GM18517 (cell line): ENCODE data around the gene CDH5.

Experiments
- ATAC-seq: cut with Tn5 transposase; IDR thresholded peaks from one replicate; pipeline ENCODE4 v1.9.1; 2021; ENCODE audit warnings: mild to moderate bottlenecking, moderate library complexity; ENCODE audit not compliant: unreplicated experiment

The CDH5 gene

DNA sequence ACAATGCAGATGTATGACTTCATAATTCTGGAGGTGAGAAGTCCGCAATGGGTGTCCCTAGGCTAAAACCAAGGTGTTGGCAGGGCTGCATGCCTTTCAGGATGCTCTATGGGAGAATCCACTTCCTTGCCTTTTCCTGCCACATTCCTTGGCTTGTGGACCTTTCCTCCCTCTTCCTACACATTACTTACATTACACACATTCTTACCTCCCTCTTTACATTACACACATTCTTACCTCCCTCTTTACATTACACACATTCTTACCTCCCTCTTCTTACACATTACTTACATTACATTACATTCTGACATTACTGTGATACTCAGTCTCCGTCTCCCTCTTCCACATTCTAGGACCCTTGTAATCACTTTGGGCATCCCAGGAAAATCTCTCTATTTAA lies 14.2 kb upstream of the CDH5 start:
- ATAC-seq = no peak

DNA sequence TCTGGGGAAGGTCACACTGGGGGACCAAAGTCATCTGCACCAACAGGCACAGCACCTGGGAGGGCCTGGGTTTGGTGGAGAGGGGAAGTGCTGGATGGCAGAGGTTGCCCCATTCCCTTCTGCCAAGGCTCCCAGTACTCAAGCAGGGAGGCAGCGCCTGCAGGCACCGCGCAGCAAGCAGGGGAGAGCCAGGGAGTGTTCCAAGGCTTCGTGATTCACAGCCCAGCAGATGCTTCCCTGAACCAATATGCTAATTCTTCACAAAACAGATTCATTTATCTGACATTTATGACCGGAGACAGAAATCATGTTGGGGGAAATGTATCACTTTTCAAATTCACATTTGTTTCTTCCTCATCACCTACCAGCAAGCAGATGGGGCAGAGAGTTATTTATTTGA lies 13.4 kb upstream of the CDH5 start:
- ATAC-seq = no peak

DNA sequence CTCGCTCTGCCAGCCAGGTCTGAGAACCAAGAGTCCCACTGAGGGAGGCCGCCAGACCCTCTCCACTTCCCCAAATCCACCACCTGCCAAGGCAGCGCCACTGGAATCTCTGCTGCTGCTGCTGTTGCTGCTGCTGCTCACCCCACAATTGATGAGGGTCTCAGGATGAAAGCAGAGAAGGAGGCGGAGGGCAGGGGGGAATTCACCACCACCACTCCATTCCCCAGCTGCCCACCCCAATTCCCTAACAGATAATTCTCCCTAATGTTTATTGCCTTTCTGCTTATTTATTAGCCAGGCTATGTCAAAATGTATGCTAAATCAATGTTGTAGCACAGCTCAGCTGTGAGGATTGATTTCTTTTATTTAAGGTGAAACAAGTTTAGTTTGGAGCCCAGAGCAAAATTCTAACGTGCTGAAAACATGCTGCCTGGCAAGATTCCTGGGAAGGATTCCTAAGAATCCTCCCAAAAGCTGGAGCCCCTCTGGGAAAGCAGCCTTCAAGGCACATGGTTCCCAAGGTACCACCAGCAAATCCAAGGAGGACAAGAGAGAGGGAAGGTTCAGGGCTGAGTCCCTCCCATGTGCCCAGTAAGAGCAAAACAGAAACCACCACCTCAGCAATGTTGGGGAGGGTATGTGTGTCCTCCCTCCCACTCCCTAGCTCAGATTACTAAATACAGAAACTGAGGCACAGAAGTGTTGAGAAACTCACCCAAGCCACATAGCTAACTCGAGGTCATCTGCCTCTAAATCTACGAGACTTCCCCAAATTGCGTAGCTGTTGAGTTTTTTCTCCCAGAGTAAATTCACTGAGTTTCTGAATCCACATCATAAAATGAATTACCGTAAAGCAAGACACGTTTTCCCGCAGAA lies 12.2 kb upstream of the CDH5 start:
- ATAC-seq = no peak

DNA sequence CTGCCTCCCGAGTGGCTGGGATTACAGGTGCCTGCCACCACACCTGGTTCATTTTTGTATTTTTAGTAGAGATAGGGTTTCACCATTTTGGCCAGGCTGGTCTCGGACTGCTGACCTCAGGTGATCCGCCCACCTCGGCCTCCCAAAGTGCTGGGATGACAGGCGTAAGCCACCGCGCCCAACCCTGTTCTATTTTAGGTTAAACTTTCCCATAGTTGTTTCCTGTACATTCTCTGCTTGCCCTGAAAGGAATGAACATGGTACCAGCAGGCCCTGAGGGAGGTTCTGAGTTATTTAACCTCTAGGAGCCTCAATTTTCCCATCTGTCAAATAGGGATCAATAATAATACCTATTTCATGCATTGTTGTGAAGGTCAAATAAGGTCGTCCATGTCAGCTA lies 11.0 kb upstream of the CDH5 start:
- ATAC-seq = no peak

DNA sequence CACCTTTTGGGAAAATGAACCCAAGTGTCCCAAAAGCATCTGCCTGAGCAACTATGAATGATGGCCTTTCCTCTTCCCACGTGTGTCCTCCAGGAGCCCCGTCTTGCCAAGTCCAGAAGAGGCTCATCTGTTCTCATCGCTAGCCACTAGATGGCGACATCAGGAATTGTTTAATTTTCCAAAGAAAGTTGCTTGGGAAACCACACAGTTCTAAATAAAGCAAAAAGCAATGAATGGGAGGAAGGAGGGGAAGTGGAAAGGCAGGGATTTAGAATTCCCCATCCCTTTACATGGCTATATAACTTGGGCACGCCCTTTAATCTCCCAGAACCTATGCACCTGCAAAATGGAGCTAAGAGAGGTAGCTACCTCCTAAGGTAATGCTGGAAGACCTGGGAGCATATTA lies 9.0 kb upstream of the CDH5 start:
- ATAC-seq = no peak

DNA sequence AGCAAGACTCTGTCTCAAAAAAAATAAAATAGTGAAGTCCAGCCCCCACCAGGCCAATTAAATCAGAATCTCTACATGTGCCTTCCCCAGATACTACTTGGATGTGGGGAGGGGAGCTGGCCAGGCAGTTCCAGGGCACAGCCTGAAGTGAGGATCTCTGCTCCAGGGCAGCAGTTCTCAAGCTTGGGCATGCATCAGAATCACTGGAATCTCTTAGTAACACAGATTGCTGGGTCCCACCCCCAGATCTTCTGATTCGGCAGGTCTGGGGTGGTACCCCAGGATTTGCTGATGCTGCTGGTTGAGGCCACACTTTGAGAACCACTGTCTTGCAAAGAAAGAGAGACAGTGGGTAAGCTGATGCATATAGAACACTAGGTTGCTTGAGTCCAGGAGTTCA lies 8.3 kb upstream of the CDH5 start:
- no peak for ATAC-seq

DNA sequence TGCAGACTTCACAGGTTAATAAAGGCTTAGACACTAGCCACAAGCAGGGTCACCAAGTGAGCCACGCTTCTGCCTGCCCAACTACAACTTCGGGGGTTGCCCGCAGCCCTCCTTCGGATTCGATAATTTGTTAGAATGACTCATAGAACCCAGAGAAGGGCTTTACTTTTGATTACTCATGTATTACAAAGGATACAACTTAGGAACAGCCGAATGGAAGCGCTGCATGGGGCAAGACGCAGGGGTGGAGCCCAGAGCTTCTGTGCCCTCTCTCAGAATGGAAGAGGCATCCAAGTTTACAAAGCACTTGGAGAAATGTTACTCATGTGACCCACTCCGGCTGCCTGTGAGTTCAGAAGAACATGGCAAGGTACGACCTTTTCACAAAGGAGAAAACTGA lies 7.5 kb upstream of the CDH5 start:
- no peak for ATAC-seq

DNA sequence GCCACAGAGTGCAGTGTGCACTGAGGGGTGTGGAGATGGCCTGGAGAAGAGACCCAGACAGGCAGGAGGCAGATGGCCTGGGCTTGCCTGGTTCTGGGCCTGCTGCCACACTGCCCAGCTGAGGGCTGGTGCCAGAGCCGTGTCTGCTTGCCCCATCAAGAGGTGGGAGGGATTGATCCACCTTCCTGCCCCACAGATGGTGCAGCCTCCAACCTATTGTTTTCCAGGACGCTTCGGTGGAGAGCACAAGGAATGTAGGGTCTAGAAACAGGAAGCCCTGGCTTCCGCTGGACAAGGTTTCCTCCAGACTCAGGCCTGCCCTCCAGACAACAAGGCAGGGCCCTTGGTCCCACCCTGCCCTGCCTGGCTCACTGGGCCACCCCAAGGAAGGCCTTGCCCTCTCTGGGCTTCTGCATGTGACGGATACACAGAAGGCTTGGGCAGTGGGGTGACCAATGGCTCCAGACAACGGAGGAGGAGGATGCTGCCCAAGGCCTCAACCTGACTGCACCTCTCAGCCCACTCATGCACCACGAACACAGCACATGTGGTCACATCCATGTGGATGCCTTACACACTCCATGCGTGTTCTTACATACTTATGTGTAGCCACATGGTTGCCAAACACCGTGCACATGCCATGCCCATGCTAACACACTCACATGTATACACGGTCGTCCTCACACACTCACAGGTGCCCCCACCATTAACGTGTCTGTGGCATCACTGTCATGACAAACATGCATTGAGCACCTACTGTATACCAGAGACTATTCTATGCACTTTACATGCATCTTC lies 6.5 kb upstream of the CDH5 start:
- ATAC-seq = no peak

DNA sequence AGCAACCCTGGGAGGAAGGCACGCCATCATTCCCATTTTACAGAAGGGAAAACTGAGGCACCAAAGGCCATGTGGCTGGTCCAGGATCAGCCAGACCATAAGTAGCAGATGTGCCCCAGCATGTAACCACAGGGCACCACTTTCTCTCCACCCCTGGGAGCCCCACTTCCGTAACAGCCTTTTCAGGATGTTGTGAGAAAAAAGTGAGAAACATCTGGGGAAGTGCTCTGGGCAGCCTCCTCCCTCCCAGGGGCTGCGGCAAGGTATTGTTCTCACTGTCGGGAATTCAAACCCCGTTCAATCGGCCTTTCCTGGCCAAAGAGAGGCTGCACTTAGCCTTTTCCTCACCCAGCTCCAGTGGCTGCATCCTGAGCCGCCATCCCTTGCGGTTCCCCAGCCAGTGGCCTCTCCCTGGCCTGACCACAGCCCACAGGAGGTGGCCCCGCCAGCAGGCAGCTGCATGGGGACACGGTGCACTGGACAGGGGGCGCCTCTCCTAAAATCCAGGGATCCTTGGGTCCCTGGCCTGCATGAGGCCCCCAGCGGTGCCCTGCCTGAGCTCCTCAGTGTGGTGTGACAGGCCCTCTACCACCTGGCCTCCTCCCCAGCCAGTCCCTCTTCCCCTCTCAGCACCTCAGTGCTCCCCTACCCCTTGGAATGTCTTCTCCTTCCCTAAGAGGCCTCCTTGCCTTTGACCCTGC lies 5.7 kb upstream of the CDH5 start:
- no peak for ATAC-seq

DNA sequence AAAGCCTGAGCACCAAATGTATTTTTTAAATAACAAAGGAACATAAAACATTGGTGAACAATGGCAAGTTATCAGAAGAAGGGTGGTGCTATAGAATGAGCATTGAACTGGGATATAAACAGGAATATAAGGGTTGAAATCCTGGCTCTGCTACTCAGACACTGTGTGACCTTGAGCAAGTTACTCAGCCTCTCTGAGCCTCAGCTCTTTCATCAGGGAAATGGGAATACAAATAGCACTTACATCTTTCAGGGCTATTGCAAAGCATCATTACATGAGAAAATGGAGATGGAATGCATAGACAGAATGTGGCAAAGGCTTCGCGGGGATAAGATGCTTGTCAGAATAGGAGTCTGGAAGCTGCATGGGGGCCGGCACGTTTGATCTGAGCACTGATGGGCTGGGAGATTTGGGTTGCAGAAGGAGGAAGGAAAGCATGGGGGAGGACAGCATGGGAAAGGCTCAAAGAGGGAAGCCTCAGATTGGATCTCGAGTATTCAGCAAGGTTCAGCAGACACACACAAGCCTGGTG lies 4.8 kb upstream of the CDH5 start:
- ATAC-seq = no peak

DNA sequence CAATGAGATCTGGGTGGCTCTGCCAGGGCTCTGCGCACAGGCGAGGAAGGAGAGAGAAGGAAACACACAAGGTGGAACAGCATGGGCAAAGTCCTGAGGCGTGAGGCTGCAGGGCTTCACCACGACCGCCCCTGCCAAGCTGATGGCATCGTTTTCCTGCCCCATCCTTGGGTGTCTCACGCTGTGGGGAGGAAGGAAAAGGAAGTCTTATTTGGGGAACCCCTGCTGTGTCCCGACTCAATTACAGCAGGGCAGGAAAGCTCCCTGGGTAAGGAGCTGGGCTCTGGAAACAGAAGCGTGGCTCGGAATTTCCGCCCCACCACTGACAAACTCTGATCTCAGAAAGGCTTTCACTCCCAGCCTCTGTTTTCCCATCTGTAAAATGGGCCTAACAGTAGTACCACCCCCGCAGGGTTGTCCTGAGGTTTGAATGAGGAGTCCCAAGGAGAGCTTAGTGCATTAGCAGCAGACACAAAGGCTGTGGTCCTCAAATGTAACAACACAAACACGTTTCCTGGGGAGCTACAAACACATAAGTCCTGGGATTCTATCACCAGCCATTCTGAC lies 3.2 kb upstream of the CDH5 start:
- no peak for ATAC-seq

DNA sequence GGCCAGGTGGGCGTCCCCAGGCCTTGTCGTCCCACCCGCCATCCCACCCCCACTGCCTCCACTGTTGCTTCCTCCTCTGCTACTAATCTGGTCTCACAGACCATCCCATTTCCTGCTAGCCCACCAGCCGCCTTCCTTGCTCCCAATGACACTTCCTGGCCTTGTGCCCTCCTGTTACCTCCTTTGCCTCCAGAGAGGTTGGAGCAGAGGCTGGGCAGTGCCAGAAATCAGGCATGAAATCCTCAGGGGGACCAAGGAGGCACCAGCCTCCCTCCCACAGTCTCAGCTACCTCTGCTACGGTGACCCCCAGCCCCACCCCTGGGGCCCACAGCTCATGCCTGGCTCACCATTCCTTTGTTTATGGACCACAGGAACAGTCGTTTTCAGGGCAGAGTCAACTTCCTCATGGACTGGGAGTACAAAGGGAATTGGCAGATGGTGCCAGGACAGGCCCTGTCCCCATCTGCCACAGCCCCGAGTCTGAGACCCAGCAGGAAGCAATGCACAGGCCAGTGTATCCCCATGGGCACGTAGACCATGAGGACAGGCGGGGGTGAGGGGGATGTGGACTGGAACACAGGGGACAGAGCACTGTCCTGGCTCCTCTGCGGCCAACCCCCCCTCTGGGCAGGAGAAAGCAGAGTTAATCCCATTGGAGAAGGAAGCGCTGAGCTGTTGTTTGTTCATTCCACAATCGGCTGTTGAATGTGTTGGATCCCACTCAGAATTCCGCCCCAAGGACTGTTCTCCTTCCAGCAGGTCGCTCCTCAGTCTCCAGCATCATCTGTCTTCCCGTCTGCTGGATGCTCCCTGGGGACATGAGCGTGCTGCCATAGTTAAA lies 2.2 kb upstream of the CDH5 start:
- ATAC-seq = no peak

DNA sequence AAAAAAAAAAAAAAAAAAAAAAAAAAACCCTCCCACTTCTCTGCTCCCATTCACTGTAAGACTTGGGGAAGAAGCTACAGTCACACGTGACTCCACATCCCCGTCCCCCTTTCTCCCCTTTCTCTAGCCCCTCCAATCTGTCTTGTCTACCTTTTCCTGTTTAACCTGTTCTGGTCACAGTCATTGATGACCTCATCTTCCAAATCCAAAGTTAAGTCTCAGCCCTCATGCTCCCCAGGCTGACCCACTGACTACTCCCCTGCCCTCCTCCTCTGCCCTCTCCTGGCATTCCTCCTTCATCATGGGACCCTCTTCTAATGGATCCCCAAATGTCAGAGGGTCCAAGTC lies 1.6 kb upstream of the CDH5 start:
- no peak for ATAC-seq

DNA sequence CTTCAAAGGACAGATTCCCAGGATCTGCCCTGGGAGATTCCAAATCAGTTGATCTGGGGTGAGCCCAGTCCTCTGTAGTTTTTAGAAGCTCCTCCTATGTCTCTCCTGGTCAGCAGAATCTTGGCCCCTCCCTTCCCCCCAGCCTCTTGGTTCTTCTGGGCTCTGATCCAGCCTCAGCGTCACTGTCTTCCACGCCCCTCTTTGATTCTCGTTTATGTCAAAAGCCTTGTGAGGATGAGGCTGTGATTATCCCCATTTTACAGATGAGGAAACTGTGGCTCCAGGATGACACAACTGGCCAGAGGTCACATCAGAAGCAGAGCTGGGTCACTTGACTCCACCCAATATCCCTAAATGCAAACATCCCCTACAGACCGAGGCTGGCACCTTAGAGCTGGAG lies 840 bp upstream of the CDH5 start:
- no peak for ATAC-seq

DNA sequence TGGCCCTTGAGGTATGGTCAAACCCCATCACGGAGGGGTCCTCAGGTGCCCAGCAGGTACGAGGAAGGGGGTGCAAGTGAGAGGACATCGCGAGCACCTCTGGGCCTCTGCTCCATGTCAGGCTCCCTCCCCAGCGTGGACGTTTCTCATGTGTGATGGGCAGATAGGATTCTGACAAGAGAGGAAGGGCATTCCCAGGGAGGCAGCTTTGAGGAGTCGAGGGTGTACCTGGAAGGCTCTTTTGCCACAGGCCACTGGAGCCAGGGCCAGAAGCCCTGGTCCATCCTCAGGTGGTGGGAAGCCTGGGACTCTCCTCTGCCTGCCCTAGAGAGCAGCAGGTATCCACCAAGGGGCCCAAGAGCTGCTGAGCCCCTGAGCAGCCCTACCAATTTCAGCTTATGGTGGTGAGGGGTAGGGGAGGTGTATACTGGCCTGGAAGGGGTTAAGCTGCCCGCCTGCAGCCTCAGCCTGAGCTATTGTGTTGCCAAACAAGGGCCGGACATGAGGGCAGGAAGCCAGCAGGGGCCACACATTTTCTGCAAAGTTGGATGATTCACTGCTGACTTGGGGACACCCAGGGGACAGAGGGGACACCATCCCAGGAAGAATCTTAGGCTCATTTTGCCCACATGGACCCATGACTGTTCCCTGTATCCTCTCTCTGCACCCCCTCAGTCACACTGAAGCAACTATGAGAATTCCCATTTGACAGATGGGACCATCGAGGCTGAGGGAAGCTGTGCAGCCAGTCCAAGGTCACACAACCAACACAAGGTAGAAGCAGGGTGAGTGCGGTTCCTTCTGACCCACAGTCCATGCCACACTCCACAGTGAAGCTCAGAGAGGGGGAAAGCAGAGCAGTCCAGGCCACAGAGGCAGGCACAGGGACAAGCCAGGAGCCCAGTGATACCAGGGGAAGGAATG lies 1.7 kb downstream of the CDH5 start:
- no peak for ATAC-seq

DNA sequence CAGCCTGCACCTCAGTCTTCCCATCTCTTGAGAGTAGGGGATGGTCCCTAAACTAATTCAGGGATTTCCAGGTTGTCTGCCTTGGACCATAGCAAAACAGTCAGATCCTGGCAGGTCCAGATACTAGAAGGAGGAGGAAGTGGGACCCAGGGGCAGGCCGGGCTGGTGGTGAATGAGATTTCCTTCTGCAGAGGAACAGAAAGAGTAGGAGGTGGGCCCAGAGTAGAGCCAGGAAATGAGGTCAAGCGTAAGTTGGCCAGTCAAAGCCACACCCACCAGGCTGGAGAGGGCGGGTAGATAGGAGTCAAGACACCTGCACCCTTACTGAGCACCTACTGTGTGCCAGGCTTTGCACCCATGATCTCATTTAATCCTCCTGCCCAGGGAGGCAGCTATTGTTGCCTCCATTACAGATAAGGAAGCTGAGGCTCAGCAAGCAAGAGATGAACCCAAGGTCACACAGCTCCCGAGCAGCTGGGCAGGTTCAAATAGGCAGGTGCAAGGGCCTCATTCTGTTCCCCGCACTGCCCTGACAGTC lies 2.6 kb downstream of the CDH5 start:
- no peak for ATAC-seq

DNA sequence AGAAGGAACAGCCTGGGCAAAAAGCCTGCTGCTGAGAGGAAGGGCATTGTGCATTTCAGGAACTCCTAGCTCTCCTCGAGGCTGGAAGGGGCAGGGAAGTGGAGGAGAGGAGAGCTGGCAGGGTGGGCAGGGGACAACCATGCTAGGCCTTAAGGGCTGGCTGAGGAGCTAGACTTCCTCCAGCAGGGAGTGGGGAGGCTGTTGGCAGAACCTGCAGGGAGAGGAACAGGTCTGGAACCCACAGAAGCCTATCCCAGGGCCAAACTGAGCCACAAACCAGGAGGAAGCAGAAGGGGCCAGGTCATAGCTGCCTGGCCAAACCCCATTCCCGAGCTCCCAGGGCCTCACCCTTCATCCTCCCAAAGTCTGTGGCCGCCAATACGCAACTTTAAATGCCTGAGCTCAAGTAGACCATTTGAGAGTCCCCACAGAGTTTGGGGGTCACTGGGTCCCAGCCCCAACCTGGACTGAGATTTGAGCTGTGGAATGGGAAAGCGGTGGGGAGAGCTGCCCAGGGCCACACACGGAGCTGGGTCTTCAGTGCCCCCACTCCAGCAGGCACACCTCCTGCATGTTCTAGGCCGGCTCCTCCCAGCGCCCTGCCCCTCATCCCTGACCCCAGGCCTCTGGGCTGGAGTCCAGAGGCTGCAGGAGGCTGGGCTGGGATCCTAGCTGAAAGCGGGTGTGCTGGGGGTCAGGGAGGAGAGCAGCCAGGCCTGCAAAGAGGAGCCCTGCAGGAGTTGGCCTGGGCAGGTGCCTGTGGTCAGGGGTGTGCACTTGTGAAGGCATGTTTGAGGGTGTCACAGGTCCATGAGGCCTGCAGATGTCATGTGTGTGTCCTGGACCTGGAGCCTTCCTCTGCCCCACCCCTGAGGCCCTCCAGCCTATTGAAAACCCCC lies 4.5 kb downstream of the CDH5 start:
- ATAC-seq = no peak
